ENCODE data around the gene SMIM35.

SMIM35 gene

GRCh38 chr11:118000067-118000849 is 86.5 kb downstream of the SMIM35 start:
- no peak for DNase-seq

DNA sequence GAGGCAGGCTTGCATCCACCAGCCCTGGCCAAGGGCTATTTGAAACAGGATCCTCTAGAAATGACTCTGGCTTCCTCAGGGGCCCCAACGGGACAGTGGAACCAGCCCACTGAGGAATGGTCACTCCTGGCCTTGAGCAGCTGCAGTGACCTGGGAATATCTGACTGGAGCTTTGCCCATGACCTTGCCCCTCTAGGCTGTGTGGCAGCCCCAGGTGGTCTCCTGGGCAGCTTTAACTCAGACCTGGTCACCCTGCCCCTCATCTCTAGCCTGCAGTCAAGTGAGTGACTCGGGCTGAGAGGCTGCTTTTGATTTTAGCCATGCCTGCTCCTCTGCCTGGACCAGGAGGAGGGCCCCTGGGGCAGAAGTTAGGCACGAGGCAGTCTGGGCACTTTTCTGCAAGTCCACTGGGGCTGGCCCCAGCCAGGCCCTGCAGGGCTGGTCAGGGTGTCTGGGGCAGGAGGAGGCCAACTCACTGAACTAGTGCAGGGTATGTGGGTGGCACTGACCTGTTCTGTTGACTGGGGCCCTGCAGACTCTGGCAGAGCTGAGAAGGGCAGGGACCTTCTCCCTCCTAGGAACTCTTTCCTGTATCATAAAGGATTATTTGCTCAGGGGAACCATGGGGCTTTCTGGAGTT is 87.3 kb downstream of the SMIM35 start:
- DNase-seq, result no peak

DNA sequence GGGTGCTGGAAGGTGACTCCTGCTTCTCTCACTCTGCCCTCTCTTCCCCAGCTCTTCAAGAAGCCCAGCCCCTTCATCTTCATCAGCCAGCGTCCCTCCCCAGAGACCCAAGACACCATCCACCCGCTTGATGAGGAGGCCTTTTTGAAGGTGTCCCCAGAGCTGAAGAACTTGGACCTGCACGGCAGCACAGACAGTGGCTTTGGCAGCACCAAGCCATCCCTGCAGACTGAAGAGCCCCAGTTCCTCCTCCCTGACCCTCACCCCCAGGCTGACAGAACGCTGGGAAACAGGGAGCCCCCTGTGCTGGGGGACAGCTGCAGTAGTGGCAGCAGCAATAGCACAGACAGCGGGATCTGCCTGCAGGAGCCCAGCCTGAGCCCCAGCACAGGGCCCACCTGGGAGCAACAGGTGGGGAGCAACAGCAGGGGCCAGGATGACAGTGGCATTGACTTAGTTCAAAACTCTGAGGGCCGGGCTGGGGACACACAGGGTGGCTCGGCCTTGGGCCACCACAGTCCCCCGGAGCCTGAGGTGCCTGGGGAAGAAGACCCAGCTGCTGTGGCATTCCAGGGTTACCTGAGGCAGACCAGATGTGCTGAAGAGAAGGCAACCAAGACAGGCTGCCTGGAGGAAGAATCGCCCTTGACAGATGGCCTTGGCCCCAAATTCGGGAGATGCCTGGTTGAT is 88.0 kb downstream of the SMIM35 start:
- DNase-seq, result no peak

DNA sequence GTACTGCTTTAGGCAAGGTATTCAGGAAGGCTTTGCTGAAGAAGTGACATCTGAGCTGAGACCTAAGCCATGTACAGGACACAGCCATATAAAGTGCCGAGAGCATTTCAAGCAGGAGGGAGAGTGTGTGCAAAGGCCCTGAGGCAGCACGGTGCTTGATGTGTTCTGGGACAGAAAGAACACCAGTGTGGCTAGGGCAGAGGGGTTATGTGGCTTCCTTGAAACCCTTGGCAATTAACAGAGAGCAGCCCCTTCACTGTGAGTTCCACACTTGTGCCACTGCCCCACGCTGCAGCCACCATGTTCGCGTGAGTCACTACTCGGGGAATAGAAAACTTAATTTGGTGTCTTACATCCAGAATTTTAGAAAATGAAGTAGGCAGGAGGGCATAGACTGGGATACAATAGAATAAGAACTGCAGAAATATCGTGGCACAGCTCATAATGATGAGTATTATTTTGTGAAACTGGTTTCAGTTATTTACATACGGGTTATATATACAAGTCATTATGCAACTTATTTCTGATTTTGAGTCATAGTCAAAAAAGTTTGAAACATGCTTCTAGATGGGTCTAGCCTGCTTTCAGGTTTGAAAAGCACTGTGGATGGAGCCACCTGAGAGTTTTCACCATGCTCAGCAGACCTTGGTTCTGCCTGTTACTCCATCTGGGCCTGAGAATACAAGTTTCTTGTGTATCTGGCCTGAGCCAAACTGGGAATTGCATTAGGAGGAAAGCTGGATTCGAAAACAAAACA is 88.8 kb downstream of the SMIM35 start:
- DNase-seq, result peak; percentile 29

DNA sequence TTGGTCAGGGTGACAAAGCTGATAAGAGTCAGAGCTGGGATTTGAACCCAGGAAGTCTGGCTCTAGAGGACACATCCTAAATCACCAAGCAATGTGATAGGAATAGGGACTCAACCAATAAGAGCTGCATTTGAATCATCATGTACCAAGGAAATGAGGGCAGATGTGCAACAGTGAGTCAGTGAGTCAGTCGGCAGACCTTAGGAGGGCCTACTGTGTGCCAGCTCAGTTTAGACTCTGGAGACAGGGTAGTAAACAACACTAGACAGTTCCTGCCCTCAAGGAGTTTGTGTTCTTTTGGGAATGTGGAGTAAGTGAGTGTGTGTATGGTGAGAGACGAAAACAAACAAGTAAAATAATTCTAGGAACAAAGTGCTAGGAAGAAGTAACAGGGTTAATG is 89.4 kb downstream of the SMIM35 start:
- no peak for DNase-seq

DNA sequence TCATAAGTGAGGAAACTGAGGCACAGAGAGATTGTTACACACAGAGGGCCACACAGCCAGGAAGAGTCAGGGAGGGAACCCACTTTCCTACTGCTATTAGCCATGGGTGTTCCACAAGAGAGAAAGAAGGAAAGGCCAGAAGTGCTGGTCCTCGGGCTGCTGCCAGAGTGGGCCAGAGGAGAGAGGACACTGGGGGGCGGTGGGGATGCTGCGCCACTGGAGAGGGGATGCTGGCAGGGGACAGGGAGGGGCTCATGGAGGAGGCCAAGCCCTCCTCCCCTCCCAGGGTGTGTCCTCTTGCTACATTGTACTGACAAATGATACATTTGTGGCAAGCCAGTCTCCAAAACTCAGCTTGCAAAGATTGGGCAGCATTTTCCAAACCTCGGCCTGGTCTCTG is 90.7 kb downstream of the SMIM35 start:
- DNase-seq, result no peak

GRCh38 chr11:117995472-117995871 is 91.3 kb downstream of the SMIM35 start:
- no peak for DNase-seq

- no peak for DNase-seq
These were observed 92.6 kb downstream of the SMIM35 start for GRCh38 chr11:117993988-117994745.

DNA sequence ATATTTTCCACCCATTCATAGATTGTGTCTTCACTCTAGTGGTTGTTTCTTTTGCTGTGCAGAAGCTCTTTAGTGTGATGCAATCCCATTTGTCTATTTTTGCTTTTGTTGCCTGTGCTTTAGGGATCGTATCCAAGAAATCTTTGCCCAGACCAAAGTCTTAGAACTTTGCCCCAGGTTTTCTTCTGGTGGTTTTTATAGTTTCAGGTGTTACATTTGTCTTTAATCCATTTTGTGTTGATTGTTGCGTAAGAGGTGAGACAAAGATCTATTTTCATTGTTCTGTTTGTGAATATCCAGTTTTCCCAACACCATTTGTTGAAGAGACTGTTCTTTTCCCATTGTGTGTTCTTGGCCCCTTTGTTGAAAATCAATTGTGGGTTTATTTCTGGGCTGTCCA is 94.1 kb downstream of the SMIM35 start:
- no peak for DNase-seq

- no peak for DNase-seq
These were observed 94.6 kb downstream of the SMIM35 start for GRCh38 chr11:117992136-117992535.

DNA sequence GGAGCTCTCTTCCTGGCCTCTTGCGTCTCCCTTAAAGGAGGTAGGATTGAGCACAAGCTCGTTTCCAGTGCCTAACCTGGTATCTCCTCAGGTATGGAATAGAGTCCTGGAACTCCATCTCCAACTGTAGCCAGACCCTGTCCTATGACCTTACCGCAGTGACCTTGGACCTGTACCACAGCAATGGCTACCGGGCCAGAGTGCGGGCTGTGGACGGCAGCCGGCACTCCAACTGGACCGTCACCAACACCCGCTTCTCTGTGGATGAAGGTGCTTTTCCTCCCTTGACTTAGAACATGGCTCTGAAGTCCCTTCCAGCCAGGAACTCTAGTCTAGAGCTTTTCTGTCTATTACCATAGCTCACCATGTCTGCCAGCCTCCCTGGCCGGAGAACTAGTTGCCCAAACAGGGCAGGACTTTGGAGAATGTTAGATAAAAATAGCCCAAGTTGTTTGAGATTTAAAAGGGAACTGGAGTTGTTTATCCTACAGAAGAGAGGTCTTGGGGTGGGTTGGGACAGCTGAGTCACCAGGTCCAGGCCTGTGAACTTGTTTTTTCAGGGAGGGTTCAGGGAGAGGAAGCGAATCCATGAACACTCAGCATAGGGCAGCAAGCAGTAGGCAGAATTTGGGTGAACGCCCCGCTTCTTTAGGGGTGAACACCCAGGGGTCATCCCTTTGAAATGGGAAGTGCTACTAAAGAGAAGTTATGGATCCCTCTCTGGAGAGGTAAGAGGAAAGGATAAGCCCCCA is 97.2 kb downstream of the SMIM35 start:
- no peak for DNase-seq

- peak; percentile 78 for DNase-seq
These were observed 99.7 kb downstream of the SMIM35 start for GRCh38 chr11:117986981-117987574.

DNA sequence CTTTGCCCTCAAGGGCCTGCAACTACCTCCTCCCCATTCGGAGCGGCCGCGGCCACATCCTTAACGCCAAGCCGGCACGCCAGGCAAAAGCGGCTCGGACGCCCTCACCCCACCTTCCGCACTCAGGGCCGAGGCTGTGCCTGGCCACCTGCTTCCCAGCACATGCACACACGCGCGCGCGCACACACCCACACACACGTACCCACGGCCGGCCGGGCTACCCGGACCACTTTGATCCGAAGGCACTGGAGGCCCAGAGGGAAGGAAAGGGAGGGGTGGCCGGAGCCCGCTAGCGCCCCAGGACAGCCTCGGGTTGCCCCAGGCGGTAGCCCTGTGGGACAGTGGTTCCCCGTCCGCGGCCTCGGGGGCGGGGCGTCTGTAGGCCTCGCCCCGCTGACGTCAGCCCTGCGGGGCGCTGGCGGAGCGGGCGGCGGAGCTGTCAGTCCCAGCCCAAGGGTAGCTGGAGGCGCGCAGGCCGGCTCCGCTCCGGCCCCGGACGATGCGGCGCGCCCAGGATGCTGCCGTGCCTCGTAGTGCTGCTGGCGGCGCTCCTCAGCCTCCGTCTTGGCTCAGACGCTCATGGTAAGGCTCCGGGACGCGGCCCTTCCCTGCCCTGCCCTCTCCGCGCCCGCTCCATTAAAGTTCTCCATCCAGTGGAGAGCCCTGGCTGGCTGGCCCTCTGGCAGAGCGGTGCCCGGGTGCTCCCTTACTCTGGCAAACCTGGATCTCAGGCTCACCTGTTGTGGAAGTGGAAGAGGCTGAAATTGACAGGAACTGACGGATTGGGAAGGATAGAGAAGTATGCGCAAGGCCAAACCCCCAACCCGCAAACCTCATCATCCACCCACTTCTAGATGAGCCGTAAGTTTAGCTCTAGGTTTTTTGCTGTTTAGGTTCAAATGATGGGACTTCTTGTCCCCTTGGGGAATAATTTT is 100.5 kb downstream of the SMIM35 start, which contains the start of gene IL10RA:
Gene IL10RA, plus strand, starts transcription at position 442 of the 935 bp plus-strand sequence. Its CDS starts 74 bp downstream, at position 516.
- DNase-seq, result peak; percentile 71

GRCh38 chr11:117984476-117984875 is 102.3 kb downstream of the SMIM35 start:
- DNase-seq, result no peak

- DNase-seq, result no peak
These were observed 103.6 kb downstream of the SMIM35 start for GRCh38 chr11:117983163-117983475.

GRCh38 chr11:117980720-117981119 is 106.0 kb downstream of the SMIM35 start:
- no peak for DNase-seq

GRCh38 chr11:117980280-117980679 is 106.5 kb downstream of the SMIM35 start:
- no peak for DNase-seq

GRCh38 chr11:117979481-117980211 is 107.1 kb downstream of the SMIM35 start:
- DNase-seq, result no peak

DNA sequence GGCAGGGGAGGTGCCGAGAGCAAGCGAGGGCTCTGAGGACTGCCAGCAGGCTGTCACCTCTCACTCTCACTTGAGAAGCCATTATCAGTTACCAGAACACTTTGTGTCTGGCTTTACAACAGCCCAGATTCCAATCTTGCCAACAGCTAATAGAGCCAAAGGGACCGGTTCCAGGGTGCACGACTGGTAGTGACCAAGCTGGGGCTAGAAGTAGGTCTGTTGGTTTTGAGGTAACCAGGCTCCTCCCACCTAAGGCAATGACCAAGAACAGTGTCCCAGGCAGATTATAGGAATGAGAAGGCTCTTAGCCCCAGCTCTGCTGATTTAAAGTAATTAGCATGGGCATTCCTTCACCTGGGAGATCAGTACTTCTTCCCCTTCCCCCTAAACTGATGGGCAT is 107.8 kb downstream of the SMIM35 start:
- no peak for DNase-seq

Data from stimulated activated naive CD4-positive, alpha-beta T cell treated with Interleukin-2 at 50 U/mL for 16 hours (primary cell).